Activated CD8-positive, alpha-beta memory T cell treated with anti-CD3 and anti-CD28 coated beads, Interleukin-2, amount 50 U/mL, for 1 hour (primary cell): ENCODE results near the gene TOMM40.
A peak's percentile ranks its signal among the peaks of the same experiment; 100 is the strongest.
"Not testable (repeated sequence)": the region's sequence is repeated elsewhere in the genome, so short reads cannot be mapped to it uniquely, and the experiment has no call there.

Experiments
- DNase-seq: peaks from one replicate; pipeline ENCODE4 v3.0.0-alpha.2; 2020; ENCODE audit errors: extremely low read depth

Gene TOMM40

DNA sequence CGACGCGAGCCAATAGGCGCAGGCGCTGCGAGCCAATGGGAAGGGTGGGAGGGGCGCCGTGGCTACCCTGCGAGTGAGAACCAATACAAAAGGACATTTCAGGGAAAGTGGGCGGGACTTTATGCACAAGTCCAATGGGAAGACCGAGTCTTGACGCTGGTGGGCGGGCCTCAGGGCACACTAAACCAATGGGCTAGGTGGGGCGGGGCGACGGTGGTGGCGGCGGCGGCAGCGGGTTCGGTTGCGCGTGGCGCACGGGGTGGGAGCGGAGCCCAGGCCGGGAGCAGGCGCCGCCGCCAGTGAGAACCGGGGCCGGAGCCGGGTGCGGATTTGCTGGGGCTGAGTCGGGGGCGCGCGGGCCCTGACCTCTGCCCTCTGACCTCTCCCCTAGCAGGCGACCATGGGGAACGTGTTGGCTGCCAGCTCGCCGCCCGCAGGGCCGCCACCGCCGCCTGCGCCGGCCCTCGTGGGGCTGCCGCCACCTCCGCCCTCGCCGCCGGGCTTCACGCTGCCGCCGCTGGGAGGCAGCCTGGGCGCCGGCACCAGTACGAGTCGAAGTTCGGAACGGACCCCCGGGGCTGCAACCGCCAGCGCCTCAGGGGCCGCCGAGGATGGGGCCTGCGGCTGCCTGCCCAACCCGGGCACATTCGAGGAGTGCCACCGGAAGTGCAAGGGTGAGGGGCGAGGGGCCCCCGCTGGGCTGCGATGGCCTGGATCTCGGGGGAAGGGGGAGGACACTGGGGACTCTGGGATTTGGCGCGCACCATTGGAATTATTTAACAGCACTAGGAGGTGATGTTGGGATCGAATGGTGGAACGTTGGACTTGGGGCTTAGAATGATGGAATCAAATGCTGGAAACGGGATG lies at the start of gene TOMM40:
TSS of gene TOMM40 (plus strand) at position 239 of the 867 bp plus-strand sequence. CDS start at position 401, 162 bp downstream.
- DNase-seq = no peak

- DNase-seq = no peak
These were observed 45.8 kb upstream of the TOMM40 start for GRCh38 chr19:44845286-44845611.

GRCh38 chr19:44845612-44846454 lies 45.2 kb upstream of the TOMM40 start, which contains the start of gene NECTIN2:
Gene NECTIN2 (plus strand): TSS chr19:44846297. CDS start chr19:44846526, 229 bp downstream.
- DNase-seq = peak; percentile 43

GRCh38 chr19:44846455-44847143 lies 44.5 kb upstream of the TOMM40 start:
- DNase-seq = no peak

- DNase-seq = no peak
These were observed 43.7 kb upstream of the TOMM40 start for GRCh38 chr19:44847144-44848035.

DNA sequence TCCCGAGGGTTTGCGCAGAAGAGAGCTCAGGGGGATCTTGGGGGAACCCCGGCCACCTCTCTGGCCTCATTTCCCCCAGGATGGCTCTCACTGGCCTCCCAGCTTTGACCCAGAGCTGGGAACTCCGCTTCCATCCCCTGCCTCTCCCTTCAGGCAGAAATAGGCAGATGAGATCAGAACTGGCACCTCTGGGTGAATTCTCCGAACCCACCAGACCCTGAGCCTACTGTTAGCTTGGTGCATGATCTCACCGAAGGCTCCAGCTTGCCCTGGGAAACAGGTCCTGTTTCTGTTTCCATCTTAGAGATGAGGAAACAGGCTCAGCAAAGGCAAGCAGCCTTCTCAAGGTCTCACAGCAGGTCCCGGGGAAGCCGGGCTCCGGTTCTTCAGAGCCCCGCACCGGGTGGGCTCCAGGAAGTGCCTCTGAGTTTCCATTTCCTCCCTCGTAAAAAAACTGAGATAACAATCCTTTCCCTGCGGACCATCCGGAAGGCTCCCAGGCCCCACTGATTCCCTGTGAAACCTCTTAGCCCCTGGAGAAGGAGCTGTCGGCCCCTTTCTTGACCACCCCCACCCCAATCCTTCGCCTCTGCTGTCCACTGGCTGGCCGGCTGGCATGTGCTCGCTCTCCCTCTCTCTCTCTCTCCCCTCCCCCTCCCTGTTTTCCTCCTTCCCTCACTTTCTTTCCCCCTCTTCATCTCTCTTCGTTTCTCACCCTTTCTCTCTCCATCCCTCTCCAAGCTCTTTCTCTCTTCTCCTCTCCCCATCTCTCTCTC lies 42.8 kb upstream of the TOMM40 start:
- DNase-seq = no peak

- DNase-seq = no peak
These were observed 42.1 kb upstream of the TOMM40 start for GRCh38 chr19:44848812-44849447.

- no peak for DNase-seq
These were observed 40.4 kb upstream of the TOMM40 start for GRCh38 chr19:44850641-44851109.

DNA sequence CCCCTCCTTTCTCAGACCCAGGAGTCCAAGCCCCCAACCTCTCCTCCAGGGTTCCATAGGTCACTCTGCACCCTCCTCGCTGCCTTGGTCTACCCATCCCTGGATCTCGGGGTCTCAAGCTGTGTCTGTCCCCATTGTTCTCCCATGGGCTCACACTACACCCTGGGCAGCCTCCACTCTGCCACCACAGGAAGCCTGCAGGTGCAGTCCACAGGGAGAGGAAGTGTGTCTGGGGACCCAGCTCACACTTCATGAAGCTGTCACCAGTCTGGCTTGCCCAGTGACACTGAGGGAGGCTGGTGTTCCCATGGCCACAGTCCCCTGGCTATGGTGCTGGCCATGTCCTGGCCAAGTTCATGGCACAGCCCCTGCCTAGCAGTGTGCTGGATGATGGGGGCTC lies 39.6 kb upstream of the TOMM40 start:
- DNase-seq = no peak

GRCh38 chr19:44855606-44856005 lies 35.4 kb upstream of the TOMM40 start:
- no peak for DNase-seq

DNA sequence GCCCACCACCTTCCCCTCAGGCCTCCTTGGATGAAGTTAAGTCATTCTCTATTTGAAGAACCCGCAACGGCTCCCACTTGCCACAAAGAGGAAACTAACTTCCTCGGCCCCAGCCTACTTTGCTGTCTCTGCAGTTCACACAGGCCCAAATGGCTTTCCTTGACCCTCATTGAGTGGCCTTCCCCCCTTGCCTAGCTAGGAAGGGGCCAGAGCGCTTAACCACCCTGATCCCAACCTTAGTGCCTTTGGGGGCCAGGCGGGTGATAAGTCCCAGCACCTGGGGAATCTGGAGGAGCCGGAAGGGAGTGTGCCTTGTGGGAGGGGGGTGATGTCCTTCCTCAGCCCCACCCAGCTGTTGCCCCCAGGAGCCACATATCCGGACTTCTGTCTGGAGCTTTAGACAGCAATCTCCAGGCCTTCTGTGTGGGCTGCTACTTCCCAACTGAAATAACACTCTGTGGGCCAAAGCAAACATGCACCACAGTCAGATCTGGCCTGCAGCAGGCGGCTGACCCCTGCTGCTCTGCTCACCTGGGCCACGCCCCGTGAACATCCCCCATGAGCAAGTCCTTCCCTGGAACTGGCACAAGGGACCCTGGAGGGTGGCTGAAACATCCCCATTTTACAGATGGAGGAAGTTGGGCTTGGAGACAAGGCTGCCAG lies 34.5 kb upstream of the TOMM40 start:
- DNase-seq = no peak

- no peak for DNase-seq
These were observed 33.2 kb upstream of the TOMM40 start for GRCh38 chr19:44857837-44858236.

DNA sequence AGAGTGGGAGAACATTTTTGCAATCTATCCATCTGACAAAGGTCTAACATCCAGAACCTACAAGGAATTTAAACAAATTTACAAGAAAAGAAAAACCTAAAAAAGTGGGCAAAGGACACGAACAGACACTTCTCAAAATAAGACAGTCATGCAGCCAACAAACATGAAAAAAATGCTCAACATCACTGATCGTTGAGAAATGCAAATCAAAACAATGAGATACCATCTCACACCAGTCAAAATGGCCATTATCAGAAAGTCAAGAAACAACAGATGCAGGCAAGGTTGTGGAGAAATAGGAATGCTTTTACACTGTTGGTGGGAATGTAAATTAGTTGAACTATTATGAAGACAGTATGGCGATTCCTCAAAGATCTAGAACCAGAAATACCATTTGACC lies 29.5 kb upstream of the TOMM40 start:
- DNase-seq = not testable (repeated sequence)

DNA sequence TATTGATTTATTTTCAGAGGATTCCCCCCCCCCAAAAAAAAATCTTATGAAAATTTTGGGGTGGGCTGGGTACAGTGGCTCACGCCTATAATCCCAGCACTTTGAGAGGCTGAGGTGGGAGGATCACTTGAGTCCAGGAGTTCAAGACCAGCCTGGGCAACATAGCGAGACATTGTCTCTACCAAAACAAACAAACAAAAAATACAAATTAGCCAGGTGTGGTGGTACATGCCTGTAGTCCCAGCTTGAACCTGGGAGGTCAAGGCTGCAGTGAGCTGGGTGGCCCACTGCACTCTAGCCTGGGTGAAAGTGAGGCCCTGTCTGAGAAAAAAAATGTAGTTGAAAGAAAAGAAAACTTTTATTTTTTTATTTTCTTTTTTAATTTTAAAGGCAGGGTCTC lies 27.1 kb upstream of the TOMM40 start:
- no peak for DNase-seq

DNA sequence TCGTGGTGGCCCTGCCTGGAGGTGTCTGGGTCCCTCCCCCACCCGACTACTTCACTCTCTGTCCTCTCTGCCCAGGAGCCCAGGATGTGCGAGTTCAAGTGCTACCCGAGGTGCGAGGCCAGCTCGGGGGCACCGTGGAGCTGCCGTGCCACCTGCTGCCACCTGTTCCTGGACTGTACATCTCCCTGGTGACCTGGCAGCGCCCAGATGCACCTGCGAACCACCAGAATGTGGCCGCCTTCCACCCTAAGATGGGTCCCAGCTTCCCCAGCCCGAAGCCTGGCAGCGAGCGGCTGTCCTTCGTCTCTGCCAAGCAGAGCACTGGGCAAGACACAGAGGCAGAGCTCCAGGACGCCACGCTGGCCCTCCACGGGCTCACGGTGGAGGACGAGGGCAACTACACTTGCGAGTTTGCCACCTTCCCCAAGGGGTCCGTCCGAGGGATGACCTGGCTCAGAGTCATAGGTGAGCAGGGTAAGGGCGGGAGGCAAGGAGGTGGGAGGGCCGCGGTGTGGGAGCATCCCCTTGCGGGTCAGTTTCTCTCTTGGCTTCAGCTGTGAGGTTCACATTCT lies 25.8 kb upstream of the TOMM40 start:
- DNase-seq = no peak

GRCh38 chr19:44866664-44867063 lies 24.4 kb upstream of the TOMM40 start:
- DNase-seq = no peak

- no peak for DNase-seq
These were observed 23.5 kb upstream of the TOMM40 start for GRCh38 chr19:44867578-44867977.

GRCh38 chr19:44869733-44870470 lies 21.2 kb upstream of the TOMM40 start:
- no peak for DNase-seq
